Transverse colon (tissue), 4 donors: ENCODE data around the gene MAGI2. TPM values are rescaled to one million over a fixed set of nuclear protein-coding genes. Genes with fewer than 3 reads are reported as not detected.

Experiments
- DNase-seq: peaks from one replicate; pipeline ENCODE4 v3.0.0-alpha.2; 2019
- H3K27ac ChIP-seq, 4 donors: fragments of 200-600 bp; sonication (generic); 2 replicates each; pipeline ENCODE4 v1.5.1; 2016 to 2018; ENCODE audit warnings: inconsistent platforms in 4 of 4
- H3K27me3 ChIP-seq: fragments of 200-600 bp; sonication (generic); 2 replicates; pipeline ENCODE4 v1.5.1; 2017; ENCODE audit warnings: inconsistent platforms
- H3K36me3 ChIP-seq, 4 donors: fragments of 200-600 bp; sonication (generic); 2 replicates each; pipeline ENCODE4 v1.5.1; 2017 to 2019; ENCODE audit warnings: inconsistent platforms in 4 of 4
- H3K4me1 ChIP-seq, 4 donors: fragments of 200-600 bp; sonication (generic); 2 replicates each; pipeline ENCODE4 v1.5.1; 2017 to 2020; ENCODE audit warnings: inconsistent platforms in 4 of 4
- H3K4me3 ChIP-seq, 4 donors: fragments of 200-600 bp; sonication (generic); 1 replicate in 1 of 4; 2 replicates in 3 of 4; pipeline versions ENCODE4 v1.5.1 to v1.6.1; 2017 to 2019; ENCODE audit warnings: inconsistent platforms in 4 of 4
- H3K9me3 ChIP-seq, 2 donors: fragments of 200-600 bp; sonication (generic); 2 replicates each; pipeline ENCODE4 v1.5.1; 2017 to 2019; ENCODE audit warnings: inconsistent platforms in 2 of 2
- CTCF ChIP-seq, 5 experiments: fragments of 200-600 bp in 3 of 5; fragments of 450-650 bp in 2 of 5; sonication (generic) in 3 of 5; IDR thresholded peaks; 1 replicate in 2 of 5; 2 replicates in 3 of 5; pipeline ENCODE4 v1.5.1; 2016 to 2017; ENCODE audit warnings: antibody characterized with exemption in 5 of 5, inconsistent platforms in 3 of 5, mild to moderate bottlenecking in 2 of 5, moderate library complexity in 1 of 5
- EP300 ChIP-seq: sonication (generic); formaldehyde crosslinking; IDR thresholded peaks from one replicate; pipeline ENCODE4 v1.6.1; 2017; ENCODE audit warnings: antibody characterized with exemption, low read depth
- POLR2A ChIP-seq: fragments of 450-650 bp; IDR thresholded peaks from one replicate; pipeline ENCODE4 v1.6.1; 2016; ENCODE audit warnings: antibody characterized with exemption, mild to moderate bottlenecking, moderate library complexity
- POLR2AphosphoS5 ChIP-seq, 3 donors: sonication (generic); formaldehyde crosslinking; IDR thresholded peaks; one replicate each; pipeline ENCODE4 v1.6.1; 2016; ENCODE audit warnings: antibody characterized with exemption in 3 of 3
- WGBS, 2 donors: methylation state at CpG; one replicate each; pipeline ENCODE4 v1.1.5; 2018; ENCODE audit warnings: low coverage in 1 of 2; 5-methylcytosine and 5-hydroxymethylcytosine counted together
- in situ Hi-C, 4 donors: fragments of 200-750 bp; cut with MboI; loops; one replicate each; pipeline versions ENCODE4 v1.15.0 to v1.15.1; 2017; ENCODE audit warnings: low sequenced_read_pairs in 3 of 4, low pct_ligation_motif_present in 1 of 4, low pct_unique_long_range_greater_than_20kb in 1 of 4
- intact Hi-C: fragments of 100-400 bp; cut with DNase I; formaldehyde crosslinking; loops from one replicate; pipeline ENCODE4 v1.15.1; 2023; ENCODE audit warnings: low total_unique reads
- total RNA-seq, 4 donors: library from RNA; depleted of rRNA; stranded (reverse); fragments of >200 nt; gene quantifications; one replicate each; pipeline ENCODE4 v1.1.0, GENCODE V29; 2016

The MAGI2 gene
- total RNA-seq, 4 donors from 2014 or later: 1.6 to 9.7 (median 4.1) TPM

- no peaks in the 10 kb centered on the region for H3K9me3 ChIP-seq
- DNase-seq: no peak
- H3K4me3 ChIP-seq: no peak overlapping the region
- intact Hi-C loops (no loop called here), in situ Hi-C loops (no loop called here)
- no peaks in the 10 kb centered on the region for H3K36me3 ChIP-seq
- TF ChIP-seq EP300 (no peak), POLR2AphosphoS5 (IDR thresholded peaks at IDR 0.05) (no peak), POLR2A (no peak), CTCF (IDR thresholded peaks at IDR 0.05) (no peak)
- no peak overlapping the region for H3K27ac ChIP-seq
- WGBS, 2 donors: 47 to 78% methylated on average over 3 of the region's 3 CpGs
- no peaks in the 10 kb centered on the region for H3K27me3 ChIP-seq
- H3K4me1 ChIP-seq: no peaks in the 10 kb centered on the region
Measured at GRCh38 chr7:78433421-78433820, 1020.0 kb downstream of the MAGI2 start.

GRCh38 chr7:78429878-78430277 lies 1023.6 kb downstream of the MAGI2 start:
- intact Hi-C loops: no loop called here
- H3K4me1 ChIP-seq: no peaks in the 10 kb centered on the region

GRCh38 chr7:78427209-78427608 lies 1026.3 kb downstream of the MAGI2 start:
- Histone ChIP-seq H3K27ac (no peak overlapping the region), H3K4me1 (no peaks in the 10 kb centered on the region), H3K9me3 (no peaks in the 10 kb centered on the region), H3K36me3 (no peaks in the 10 kb centered on the region), H3K4me3 (no peak overlapping the region), H3K27me3 (no peaks in the 10 kb centered on the region)
- WGBS, 2 donors: 35 to 58% methylated on average over 1 of the region's 1 CpG
- intact Hi-C loops: no loop called here
- no peak for DNase-seq
- in situ Hi-C loops: no loop called here
- TF ChIP-seq EP300 (no peak), POLR2A (no peak)

More at GRCh38 chr7:78429878-78430277, 1023.6 kb downstream of the MAGI2 start:
- in situ Hi-C loops: no loop called here
- no peaks in the 10 kb centered on the region for H3K36me3 ChIP-seq
- no peaks in the 10 kb centered on the region for H3K9me3 ChIP-seq
- no peaks in the 10 kb centered on the region for H3K27me3 ChIP-seq
- no peak overlapping the region for H3K4me3 ChIP-seq
- TF ChIP-seq POLR2A (no peak), CTCF (IDR thresholded peaks at IDR 0.05) (no peak), POLR2AphosphoS5 (IDR thresholded peaks at IDR 0.05) (no peak), EP300 (no peak)
- no peak overlapping the region for H3K27ac ChIP-seq
- 47 to 73% methylated on average over 1 of the region's 1 CpG for WGBS, 2 donors
- DNase-seq: no peak

GRCh38 chr7:78420001-78420400 lies 1033.5 kb downstream of the MAGI2 start:
- Histone ChIP-seq H3K4me1 (no peaks in the 10 kb centered on the region), H3K27ac (no peak overlapping the region), H3K27me3 (no peaks in the 10 kb centered on the region), H3K9me3 (no peaks in the 10 kb centered on the region), H3K36me3 (no peaks in the 10 kb centered on the region), H3K4me3 (no peak overlapping the region)
- TF ChIP-seq CTCF (IDR thresholded peaks at IDR 0.05): no peak
- no peak for TF ChIP-seq EP300
- WGBS, 2 donors: 0 to 26% methylated on average over 1 of the region's 1 CpG
- intact Hi-C loops: no loop called here
- in situ Hi-C loops: no loop called here
- DNase-seq: no peak

GRCh38 chr7:78417180-78417853 lies 1036.2 kb downstream of the MAGI2 start:
- no peak overlapping the region for H3K27ac ChIP-seq
- intact Hi-C loops (no loop called here), in situ Hi-C loops (no loop called here)
- H3K4me3 ChIP-seq: no peak overlapping the region
- TF ChIP-seq EP300 (no peak), POLR2AphosphoS5 (IDR thresholded peaks at IDR 0.05) (no peak), CTCF (IDR thresholded peaks at IDR 0.05) (no peak), POLR2A (no peak)
- H3K36me3 ChIP-seq: no peaks in the 10 kb centered on the region
- WGBS, 2 donors: 80 to 84% methylated on average over 4 of the region's 4 CpGs
- H3K9me3 ChIP-seq: no peaks in the 10 kb centered on the region
- H3K27me3 ChIP-seq: no peaks in the 10 kb centered on the region
- no peaks in the 10 kb centered on the region for H3K4me1 ChIP-seq
- DNase-seq: no peak
